Measurements from ENCODE around the gene DCP1A.
"Not testable (repeated sequence)": the region's sequence is repeated elsewhere in the genome, so short reads cannot be mapped to it uniquely, and the experiment has no call there.

DCP1A gene

DNA sequence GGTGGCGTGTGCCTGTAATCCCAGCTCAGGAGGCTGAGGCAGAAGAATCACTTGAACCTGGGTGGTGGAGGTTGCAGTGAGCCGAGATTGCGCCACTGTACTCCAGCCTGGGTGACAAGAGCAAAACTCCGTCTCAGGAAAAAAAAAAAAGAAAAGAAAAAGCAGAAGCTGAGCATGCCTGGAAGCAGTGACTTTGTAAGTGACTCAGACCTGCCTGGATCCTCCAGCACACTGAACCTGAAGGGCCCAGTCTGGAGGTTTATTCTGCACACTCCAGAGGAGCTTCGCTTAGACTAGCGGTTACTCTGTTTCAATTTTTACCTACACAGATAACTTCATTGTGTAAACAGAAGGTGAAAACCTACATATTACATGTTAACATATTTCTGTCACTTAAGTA is 19.4 kb downstream of the DCP1A start:
- not testable (repeated sequence) for DNase-seq

DNA sequence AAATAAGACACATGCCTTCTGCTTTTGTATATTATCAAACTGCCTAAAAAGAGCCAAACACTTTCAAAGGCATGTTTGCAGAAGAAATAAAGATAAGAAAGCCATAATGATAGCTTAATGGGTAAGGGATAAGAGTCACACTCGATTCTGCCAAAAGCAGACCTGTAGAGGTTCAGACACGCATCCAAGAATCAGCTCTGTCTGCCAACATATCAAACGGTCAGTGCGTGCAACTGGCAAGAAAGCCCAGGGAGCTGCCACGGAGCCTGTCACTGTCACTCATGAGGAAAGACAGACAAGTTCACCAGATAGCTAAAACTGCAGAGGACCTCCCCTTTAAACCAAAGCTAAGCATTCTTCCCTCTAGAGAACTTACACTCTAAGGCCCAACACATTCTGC is 23.2 kb downstream of the DCP1A start:
- DNase-seq, result no peak

DNA sequence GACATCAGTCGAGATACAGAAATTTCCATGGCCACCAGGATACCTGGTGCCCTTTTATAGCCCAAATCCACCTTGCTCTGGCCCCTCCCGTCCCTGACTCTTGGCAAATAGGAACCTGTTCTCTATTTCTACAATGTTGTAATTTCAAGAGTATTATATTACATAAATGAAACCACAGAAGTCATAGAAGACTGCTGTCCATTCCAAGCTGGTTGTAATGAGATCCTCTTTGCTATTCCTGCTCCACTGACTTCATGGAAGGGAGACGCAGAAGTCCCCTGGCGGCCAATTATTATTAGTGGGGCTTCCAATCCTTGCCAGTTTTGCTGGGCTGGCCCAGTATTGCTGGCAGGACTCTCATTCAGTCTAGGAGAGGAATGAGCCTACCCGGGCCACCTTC is 26.6 kb downstream of the DCP1A start:
- DNase-seq, result no peak

DNA sequence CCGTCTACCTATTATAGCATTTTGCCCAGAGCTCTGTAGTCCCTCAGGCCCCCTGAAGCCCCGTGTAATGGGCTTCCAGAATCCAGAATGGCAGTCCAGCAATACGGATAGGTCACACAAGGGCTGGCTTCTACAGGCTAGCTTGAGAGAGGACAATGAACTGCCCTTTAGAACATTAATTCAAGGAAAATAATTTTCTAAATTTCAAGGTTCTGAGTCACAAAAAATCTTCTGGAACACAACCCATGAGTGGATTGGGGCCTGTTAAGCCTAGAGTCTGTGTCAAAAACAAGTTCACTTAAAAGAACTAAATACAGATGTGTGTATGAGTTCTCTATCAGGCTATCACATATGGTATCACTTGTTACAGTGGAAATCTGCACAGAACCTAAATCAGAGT is 28.8 kb downstream of the DCP1A start:
- no peak for DNase-seq

DNA sequence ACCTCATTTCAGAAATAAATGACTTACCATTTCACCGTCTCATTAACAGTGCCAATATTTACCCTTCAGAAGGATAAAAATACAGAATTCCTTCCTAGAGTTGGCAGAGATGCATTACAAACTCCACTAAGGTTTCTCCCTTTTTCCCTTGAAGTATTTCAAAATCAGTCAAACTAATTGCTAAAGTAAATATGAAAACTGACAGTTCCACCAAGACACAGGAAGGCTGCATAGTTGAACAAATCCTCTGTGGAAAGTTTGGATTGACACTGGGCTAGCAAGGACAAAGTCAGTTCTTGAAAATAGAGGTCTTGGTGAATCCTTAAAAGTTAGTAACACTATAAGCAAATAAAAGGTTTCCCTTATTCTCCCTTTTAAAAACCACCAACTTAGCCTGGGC is 34.5 kb downstream of the DCP1A start:
- no peak for DNase-seq

DNA sequence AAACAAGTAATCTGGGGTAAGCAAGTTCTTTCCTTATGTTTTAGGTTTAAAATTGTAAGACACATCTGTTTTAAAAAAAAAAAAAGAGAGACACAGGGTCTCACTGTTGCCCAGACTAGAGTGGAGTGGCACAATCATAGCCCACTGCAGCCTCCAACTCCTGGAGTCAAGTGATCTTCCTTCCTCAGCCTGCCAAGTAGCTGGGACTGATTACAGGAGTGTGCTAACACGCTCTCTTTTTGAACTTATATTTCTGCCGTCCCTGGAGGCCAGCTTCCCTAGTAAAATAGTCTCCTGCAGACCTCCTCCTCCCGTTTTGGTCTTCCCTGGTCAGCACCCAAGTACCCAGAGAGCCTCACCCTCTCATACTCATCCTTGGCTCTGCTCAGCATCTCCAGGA is 35.5 kb downstream of the DCP1A start:
- DNase-seq, result no peak

DNA sequence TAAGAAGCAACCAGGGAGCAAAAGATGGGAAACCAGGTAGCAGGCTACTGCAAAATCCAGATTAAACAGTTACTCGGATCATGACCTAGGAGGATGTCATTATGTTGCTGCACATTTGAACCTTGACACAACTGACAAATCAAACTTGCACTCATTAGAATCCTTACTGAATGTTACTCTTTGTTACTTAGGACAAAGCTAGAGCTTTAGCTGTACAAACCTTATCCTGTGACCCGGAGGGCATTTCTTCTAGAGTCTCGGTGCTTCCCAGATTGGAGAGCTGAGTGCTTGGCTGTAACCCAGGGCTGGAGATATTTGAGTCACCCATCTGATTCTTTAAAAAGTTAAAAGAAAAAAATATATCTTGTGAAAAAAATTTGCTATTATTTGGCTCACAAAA is 43.4 kb downstream of the DCP1A start:
- DNase-seq, result no peak

DNA sequence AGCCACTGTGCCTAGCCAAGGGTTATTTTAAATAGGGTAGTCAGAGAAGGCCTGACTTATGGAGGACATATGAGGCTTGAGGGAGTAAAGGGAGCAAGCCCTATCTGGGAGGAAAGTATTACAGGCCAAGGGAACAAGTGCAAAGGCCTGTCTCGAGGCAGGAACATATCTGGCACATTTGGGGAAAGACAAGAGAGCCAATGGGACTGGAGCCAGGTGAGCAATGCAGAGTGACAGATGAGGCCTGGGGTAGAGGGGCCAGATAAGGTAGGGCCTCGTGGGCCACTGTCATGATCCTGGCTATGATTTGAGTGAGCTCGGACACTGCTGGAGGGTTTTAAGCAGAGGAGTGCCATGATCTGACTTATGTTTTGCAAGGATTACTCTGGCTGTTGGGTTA is 43.8 kb downstream of the DCP1A start:
- DNase-seq, result no peak

DNA sequence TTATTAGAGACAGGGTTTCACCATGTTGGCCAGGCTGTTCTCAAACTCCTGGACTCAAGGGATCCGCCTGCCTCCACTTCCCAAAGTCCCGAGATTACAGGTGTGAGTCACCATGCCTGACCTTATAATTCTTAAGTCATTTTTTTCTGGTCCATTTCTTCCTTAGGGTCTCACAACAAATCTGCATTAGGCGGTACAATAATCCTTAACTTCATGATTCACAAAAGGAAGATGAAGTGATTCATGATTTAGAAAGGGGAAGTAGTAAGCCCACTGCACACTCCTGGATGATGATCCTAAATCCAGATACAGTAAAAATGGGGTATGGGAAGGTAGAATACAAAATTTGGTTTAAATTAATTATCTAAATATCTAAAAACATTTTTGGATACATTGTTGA is 46.5 kb downstream of the DCP1A start:
- DNase-seq, result no peak

DNA sequence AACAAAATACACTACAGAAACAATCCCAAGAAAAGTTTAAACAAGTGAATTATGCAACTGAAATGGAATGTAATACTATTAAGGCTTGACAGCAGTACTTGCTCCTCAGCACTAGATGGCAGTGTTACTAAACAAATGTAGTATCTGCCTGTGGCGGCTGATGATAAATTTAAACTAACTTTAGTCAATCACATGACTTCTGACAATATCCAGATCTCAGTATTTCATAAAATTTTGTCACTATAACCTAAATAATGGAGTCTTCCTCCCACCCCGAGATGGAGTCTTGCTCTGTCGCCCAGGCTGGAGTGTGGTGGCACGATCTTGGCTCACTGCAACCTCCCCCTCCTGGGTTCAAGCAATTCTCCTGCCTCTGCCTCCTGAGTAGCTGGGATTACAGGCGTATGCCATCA is 47.7 kb downstream of the DCP1A start:
- DNase-seq, result not testable (repeated sequence)

DNA sequence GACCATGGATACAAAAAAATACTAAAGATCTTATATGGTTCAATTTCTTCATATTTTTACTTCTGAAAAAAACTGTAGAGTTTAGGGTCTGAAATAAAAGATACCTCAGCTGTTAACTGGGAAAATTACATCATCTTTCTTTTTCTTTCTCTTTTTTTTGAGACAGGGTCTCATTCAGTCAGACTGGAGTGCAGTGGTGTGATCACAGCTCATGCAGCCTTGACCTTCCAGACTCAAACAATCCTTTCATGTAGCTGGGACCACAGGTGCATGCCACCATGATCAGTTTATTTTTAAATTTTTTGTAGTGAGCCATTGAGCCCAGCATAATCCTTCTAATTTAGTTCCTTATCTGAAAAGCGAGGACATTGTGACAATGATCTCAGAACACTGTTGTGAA is 51.9 kb downstream of the DCP1A start:
- no peak for DNase-seq

DNA sequence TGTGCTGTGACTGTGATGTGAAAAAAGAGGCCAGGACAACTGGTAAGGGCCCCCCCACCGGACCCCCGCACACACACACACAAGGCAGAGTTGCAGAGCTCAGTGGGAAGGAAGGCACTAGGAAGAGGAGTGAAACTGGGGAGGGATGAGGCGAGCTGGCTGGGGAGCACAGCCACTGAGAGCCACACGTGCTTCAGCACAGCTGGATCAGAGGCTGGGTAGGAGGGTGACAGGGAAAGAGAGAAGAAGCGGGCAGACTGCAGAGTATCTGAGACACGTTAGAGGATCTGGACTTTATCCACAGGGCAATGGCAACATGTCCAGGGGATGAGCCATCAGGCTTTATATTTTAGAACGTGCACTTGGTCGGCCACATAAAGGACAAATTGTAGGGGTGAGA is 53.5 kb downstream of the DCP1A start:
- DNase-seq, result no peak

DNA sequence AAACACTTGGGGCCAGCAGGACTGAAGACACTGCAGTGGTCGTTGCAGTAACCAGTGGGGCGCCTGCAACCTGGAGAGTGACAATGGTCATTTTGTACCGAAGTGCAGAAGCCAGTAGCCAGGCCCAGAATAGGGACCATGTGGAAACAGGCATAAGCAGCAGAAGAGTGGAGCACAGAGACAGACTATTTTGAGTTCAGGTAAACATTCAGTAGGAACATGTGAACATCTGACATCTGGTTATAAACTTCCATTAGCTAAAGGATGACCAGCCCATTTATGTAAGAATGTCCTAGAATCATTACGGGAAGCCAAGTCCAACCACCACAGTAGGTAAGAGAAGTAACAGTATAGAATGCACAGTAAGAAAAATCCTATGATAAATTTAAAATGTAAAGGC is 59.1 kb downstream of the DCP1A start:
- no peak for DNase-seq

DNA sequence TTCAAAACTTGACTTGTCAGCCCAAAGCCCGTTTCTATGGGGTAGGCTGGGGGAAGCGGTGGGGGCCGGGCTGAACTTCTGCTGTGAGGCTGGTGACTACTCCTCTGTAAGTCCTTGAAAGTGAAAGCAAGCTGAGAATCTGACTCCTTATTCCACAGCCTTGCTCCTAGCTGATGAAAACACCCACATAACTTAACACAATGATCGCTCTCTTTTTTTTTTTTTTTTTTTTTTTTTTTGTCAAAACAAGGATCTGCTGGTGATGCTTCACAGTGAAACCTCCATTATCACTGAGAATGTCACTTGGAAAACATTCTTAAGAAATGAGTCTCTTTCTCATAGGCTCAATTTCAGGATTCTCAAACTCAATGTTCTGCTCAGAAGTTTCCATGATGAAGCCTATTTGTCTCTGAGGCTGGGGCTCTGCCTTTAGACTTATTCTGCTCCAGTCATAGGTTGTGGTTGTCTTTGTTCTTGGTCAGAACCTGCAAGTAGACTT is 60.2 kb downstream of the DCP1A start:
- DNase-seq, result no peak

DNA sequence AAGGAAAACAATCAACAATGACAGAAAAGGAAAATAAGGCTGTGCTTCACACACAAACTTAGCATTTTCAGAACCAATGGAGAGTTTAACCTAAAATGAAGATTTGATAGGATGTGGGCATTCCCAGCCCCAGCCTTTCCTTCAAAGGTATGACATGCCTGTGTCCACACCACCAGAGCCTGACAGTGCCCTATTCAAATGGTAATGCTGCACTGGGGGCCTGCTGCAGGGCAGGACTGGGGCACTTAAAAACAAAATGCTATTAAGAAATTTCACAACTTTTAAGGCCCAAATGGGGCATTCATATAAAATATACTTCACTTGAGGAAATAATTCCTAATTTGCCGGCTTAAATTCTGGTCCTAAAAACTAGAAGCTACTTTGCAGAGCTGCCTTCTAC is 60.6 kb downstream of the DCP1A start:
- DNase-seq, result no peak

DNA sequence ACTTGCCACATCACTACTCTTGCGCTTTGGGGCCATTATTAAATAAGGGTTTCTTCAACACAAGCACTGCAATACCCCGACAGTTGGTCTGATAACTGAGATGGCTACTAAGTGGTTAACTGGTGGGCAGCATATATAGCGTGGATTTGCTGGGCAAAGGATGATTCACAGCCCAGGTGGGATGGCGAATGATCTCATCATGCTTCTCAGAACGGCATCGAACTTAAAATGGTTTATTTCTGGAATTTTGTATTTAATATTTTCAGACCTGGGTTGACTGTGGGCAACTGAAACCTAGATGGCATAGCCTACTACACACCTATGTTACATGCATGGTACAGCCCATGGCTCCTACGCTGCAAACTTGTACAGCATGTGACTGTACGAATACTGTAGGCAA is 64.8 kb downstream of the DCP1A start:
- no peak for DNase-seq

DNA sequence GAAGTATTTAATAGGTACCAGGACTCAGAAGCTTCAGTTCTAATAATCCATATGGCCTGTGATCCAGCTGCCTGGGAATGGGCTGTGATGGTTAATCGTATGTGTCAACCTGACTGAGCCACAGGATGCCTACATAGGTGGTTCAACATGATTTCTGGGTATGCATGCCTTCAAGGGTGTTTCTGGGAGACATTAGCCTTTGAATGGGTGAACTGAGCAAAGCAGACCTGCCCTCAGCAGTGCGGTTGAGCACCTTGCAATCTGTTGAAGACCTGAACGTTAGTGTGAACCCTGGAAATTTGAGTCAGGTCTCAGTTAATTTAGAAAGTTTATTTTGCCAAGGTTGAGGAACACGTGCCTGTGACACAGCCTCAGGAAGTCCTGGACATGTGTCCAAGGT is 68.7 kb downstream of the DCP1A start:
- no peak for DNase-seq

DNA sequence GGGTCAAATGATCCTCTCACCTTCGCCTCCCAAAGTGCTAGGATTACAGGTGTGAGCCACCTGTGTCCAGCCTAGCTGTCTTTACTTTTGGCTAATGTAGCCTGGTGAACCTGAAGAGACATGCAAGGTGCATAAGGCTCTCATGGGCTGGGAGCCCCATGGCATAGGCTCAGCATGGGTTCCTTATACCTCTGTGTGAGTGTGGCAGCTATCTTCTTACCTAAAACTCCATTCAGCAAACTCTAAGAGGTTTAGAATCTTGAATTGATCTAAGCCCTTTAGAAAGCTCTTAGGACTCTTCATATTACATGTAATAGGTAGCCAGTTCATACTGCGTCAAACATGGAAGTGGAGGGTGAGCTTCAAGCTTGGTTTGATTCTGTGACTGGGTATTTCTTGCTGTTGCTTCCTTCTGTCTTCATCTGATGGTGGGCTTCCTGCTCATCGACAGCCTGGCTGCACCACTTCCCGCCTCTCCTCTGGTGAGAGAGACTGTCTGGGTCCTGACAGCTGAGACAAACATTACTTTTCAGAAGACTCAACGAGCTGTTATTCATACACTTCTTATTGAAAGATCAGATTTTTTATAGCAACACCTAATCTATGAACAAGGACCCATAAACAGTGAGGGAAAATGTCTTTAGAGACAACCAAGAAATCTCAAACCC is 72.3 kb downstream of the DCP1A start:
- DNase-seq, result no peak

DNA sequence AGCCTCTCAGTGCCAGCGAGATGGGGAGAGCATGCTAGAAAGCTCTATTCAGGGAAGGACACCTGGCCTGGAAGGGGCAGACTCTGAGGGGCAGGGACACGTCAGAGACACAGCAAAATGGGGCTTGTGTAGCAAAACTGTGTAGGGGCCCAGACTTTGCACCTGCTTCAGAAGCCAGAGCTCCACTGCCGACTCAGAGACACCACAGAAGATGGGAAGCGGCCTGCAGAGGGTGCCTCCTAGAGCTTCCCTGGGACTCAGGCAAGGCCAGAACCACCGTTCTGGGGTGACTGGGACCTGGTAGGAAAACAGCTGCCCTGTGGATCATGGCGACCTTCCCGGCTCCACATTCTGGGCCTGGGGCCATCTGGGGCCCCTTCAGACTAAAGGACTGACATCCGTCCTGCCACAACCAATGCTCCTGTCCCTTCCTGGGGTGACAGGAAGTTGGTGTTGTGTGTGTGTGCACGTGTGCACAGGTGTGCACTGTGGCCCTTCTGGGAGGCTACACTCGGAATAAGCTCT is 74.1 kb downstream of the DCP1A start:
- no peak for DNase-seq

DNA sequence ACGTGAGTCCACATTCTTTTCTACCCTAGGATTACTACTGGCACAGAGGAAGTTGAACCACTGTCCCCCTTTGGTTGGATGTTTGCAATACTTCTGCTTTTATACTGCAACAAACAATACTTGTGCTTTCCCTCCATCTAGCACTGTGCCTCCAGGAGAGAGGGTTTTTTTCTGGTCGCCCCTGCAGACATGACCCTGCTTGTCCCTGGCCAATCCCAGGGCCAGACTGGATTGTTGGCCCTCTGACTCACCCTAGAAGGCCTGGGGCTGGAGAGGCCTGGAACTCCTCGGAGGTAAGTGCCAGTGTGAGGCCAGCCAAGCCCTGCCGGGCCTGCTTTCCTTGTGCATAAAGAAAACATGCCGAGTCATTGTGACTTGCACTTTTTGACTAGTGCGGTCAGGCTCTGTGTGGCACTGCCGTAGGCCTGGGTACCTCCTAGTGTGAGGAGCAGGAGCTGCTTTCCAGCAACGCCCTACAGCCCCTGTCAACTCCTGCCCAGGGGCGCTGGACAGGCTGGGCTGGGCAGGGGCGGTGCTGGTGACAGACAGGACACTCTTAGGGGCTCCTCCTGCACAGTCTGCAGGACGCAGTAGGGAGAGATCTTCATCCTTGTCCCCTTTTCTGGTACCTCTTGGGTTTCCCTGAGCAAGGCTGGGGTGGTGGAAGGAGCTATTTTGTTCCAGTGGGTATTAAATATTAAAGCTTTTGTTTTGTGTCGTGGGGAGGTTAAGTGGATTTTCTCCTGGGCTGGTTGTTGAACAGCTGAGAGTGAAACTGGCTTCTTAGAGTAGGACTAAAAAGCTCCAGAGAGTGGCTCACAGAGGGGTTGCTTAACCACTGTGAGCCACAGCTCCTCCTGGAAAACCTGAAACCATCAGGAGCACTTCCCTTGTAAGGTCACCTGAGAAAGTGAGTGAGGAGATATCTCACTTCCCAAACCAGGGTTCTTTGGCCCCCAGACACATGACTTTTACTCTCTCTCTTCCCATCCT is 77.2 kb downstream of the DCP1A start:
- no peak for DNase-seq

DNA sequence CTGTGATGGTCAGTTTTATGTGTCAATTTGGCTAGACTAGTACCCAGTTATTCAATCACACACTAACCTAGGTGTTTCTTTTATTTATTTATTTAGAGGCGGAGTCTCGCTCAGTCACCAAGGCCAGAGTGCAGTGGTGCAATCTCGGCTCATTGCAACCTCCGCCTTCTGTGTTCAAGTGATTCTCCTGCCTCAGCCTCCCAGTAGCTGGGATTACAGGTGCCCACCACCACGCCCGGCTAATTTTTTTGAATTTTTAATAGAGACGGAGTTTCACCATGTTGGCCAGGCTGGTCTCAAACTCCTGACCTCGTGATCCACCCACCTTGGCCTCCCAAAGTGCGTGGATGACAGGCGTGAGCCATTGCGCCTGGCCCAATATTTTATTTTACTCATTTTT is 78.2 kb downstream of the DCP1A start:
- DNase-seq, result not testable (repeated sequence)

DNA sequence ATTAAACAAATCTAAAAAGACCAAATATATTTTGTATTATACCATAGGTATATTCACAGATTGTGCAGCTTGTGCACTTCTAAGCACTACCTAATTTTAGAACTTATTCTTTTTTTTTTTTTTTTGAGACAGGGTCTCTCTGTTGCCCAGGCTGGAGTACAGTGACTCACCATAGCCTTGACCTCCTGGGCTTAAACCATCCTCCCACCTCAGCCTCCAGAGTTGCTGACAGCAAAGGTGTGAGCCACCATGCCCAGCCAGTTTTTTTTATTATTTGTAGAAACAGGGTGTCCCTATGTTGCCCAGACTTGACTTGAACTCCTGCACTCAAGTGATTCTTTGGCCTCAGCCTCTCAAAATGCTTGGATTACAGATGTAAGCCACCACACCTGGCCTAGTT is 79.6 kb downstream of the DCP1A start:
- DNase-seq, result no peak

DNA sequence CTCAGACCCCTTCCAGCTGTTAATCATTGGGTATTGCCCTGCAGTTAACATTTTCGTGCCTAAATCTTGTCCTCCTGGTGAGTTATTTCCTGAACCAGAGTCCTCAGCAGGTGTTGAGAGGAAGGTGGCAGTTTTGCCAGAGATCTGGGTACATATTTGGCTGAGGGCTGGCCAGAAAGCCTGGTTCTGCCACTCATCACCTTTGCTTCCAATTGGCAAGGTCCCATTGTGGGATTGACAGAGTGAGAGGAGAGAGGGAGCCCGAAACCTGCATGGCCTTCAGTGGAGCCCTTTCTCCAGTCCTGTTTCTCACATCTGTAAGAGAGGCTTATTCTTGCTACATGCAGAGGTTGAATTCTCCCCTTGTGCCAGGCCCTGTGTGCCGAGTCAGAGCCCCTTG is 82.6 kb downstream of the DCP1A start:
- DNase-seq, result no peak

DNA sequence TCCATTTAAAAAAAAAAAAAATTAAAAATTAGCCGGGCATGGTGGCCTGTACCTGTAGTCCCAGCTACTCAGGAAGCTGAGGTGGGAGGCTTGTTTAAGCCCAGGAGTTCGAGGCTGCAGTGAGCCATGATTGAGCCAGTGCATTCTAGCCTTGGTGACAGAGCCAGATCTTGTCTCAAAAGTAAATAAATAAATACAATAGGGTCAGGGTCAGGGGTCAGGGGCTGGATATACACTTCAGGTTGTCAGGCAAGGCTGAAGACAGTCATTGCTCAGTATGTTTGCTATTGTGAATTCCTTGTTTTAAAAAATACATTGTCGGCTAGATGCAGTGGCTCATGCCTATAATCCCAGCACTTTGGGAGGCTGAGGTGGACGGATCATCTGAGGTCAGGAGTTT is 83.4 kb downstream of the DCP1A start:
- DNase-seq, result no peak
